NCI-H1092 treated with DMSO at 0.1 percent for 48 hours (cell line): ENCODE results near the gene MALT1.
"Not testable (repeated sequence)": the region's sequence is repeated elsewhere in the genome, so short reads cannot be mapped to it uniquely, and the experiment has no call there.

Experiments
- DNase-seq: peaks from one replicate; lab custom pipeline; 2025; lab: John Stamatoyannopoulos, UW

Gene MALT1

GRCh38 chr18:58732471-58732870 lies 61.2 kb downstream of the MALT1 start:
- DNase-seq, result no peak

- no peak for DNase-seq
Measured at GRCh38 chr18:58733866-58734265, 62.6 kb downstream of the MALT1 start.

- no peak for DNase-seq
Measured at GRCh38 chr18:58738322-58738721, 67.1 kb downstream of the MALT1 start.

- DNase-seq, result no peak
Measured at GRCh38 chr18:58745914-58746313, 74.6 kb downstream of the MALT1 start.

GRCh38 chr18:58748899-58749595 lies 77.8 kb downstream of the MALT1 start:
- no peak for DNase-seq

- no peak for DNase-seq
Measured at GRCh38 chr18:58753976-58754375, 82.7 kb downstream of the MALT1 start.

GRCh38 chr18:58754544-58755068 lies 83.3 kb downstream of the MALT1 start:
- DNase-seq, result no peak

GRCh38 chr18:58755304-58756010 lies 84.2 kb downstream of the MALT1 start:
- DNase-seq, result no peak

- no peak for DNase-seq
Measured at GRCh38 chr18:58756148-58756547, 84.9 kb downstream of the MALT1 start.

- no peak for DNase-seq
Measured at GRCh38 chr18:58756596-58757240, 85.5 kb downstream of the MALT1 start.

- not testable (repeated sequence) for DNase-seq
Measured at GRCh38 chr18:58757351-58757750, 86.1 kb downstream of the MALT1 start.

- no peak for DNase-seq
Measured at GRCh38 chr18:58758046-58758445, 86.8 kb downstream of the MALT1 start.

- DNase-seq, result no peak
Measured at GRCh38 chr18:58758606-58759005, 87.3 kb downstream of the MALT1 start.

- no peak for DNase-seq
Measured at GRCh38 chr18:58761241-58761969, 90.1 kb downstream of the MALT1 start.

GRCh38 chr18:58761970-58762780 lies 90.9 kb downstream of the MALT1 start:
- DNase-seq, result no peak

GRCh38 chr18:58762781-58763171 lies 91.5 kb downstream of the MALT1 start:
- DNase-seq, result no peak

- DNase-seq, result no peak
Measured at GRCh38 chr18:58766164-58766563, 94.9 kb downstream of the MALT1 start.

- no peak for DNase-seq
Measured at GRCh38 chr18:58766946-58767345, 95.7 kb downstream of the MALT1 start.

GRCh38 chr18:58768293-58768974 lies 97.2 kb downstream of the MALT1 start:
- peak; percentile 76 for DNase-seq

GRCh38 chr18:58769321-58769720 lies 98.1 kb downstream of the MALT1 start:
- no peak for DNase-seq

- no peak for DNase-seq
Measured at GRCh38 chr18:58770601-58771000, 99.3 kb downstream of the MALT1 start.
